DND-41 (cell line): Measurements from ENCODE around the gene CBX1.

Source experiments
- CTCF ChIP-seq: IDR thresholded peaks from 2 replicates; pipeline ENCODE4 v1.5.1; 2012; ENCODE audit warnings: borderline replicate concordance, low read length, moderate library complexity, mild to moderate bottlenecking; ENCODE audit not compliant: poor library complexity, severe bottlenecking; ENCODE audit errors: extremely low read depth
- EZH2 ChIP-seq: IDR thresholded peaks from 3 replicates; pipeline ENCODE4 v1.6.1; 2012; ENCODE audit warnings: borderline replicate concordance, low read depth, mild to moderate bottlenecking, moderate library complexity, low read length, inconsistent platforms; ENCODE audit not compliant: severe bottlenecking

GRCh38 chr17:48023400-48024148, 77.7 kb downstream of the CBX1 start:
- TF ChIP-seq EZH2, result peak; percentile 64
- TF ChIP-seq CTCF, result no peak
